IPS-15b (cell line): ENCODE measurements around the gene ASTN2.

Experiments used
- H3K27me3 ChIP-seq: one replicate; pipeline ENCODE4 v1.6.1; 2013; ENCODE audit warnings: low read length; ENCODE audit not compliant: control insufficient read depth, insufficient read depth
- H3K36me3 ChIP-seq: one replicate; pipeline ENCODE4 v1.6.1; 2013; ENCODE audit warnings: low read length; ENCODE audit not compliant: control insufficient read depth, insufficient read depth
- H3K4me1 ChIP-seq: one replicate; pipeline ENCODE4 v1.6.1; 2013; ENCODE audit warnings: mild to moderate bottlenecking, low read length; ENCODE audit not compliant: control insufficient read depth, insufficient read depth
- H3K4me3 ChIP-seq: one replicate; pipeline ENCODE4 v1.5.1; 2013; ENCODE audit warnings: low read depth, low read length
- H3K9ac ChIP-seq: one replicate; pipeline ENCODE4 v1.6.1; 2013; ENCODE audit warnings: low read depth, mild to moderate bottlenecking, low read length
- H3K9me3 ChIP-seq: one replicate; pipeline ENCODE4 v1.6.1; 2013; ENCODE audit warnings: mild to moderate bottlenecking, low read length; ENCODE audit not compliant: control insufficient read depth, insufficient read depth

ASTN2 gene

DNA sequence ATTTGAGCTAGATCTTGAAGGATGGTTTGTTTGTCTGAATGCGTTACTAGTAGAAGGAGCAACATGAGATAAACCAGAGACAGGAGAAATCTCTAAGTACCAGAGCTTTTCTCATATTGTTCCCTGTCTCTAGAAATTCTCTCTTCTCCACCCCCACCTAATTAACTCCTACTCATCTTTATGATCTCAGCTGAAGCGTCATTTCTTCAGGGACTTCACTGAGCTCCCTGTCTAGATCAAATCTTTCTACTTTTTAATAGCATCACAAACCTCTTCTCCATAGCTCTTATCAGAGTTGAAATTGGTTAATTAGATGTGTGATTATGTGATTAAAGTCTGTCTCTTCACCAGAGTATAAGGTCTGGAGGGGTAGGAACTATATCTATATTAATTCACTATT is 1035.0 kb downstream of the ASTN2 start:
- Histone ChIP-seq H3K4me3 (no peak overlapping the region), H3K4me1 (no peaks in the 10 kb centered on the region), H3K9me3 (no peaks in the 10 kb centered on the region), H3K27me3 (no peaks in the 10 kb centered on the region), H3K36me3 (no peaks in the 10 kb centered on the region), H3K9ac (no peak overlapping the region)

DNA sequence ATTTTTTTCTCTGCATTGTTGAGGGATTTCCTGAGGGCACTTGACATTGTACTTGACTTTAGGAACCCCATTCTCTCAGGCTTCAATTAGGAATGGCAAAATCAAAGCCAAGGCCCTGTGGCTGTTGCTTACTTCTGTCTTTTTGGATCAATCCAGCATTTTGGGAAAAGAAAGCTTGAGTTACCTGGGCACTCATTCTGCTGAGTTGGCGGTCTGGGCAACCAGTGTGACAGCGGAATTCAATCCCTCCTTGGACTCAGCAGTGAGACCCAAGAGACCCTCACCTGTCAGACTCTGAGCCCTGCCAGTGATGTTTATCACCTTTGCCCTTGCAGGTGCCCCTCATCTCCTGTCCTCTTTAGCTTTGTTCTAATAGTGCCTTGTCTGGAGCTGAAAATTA is 1036.0 kb downstream of the ASTN2 start:
- H3K9ac ChIP-seq: no peak overlapping the region
- no peaks in the 10 kb centered on the region for H3K36me3 ChIP-seq
- no peaks in the 10 kb centered on the region for H3K4me1 ChIP-seq
- H3K27me3 ChIP-seq: no peaks in the 10 kb centered on the region
- H3K9me3 ChIP-seq: no peaks in the 10 kb centered on the region
- no peak overlapping the region for H3K4me3 ChIP-seq

- H3K9me3 ChIP-seq: no peaks in the 10 kb centered on the region
- no peaks in the 10 kb centered on the region for H3K27me3 ChIP-seq
- H3K36me3 ChIP-seq: no peaks in the 10 kb centered on the region
- H3K4me3 ChIP-seq: no peak overlapping the region
- no peak overlapping the region for H3K9ac ChIP-seq
- no peaks in the 10 kb centered on the region for H3K4me1 ChIP-seq
These were observed 1037.6 kb downstream of the ASTN2 start for GRCh38 chr9:116377179-116377798.
